OCI-LY7 (cell line): Measurements from ENCODE around the gene GAREM1. TPM values are rescaled to one million over a fixed set of nuclear protein-coding genes. Genes with fewer than 3 reads are reported as not detected.

Source experiments
- BruUV-seq: library from RNA; stranded (reverse); fragments of 400-500 nt; replicated peaks from 2 replicates; lab custom pipeline; 2021; lab: Mats Ljungman, UMichigan
- CTCF ChIA-PET: fragments of 300-600 bp; sonication (Branson Sonifier 250); formaldehyde crosslinking; loops from one replicate; lab custom pipeline; 2022; ENCODE audit warnings: antibody characterized with exemption; ENCODE audit not compliant: unreplicated experiment; lab: Charles Lee
- POLR2A ChIA-PET: fragments of 300-600 bp; sonication (Branson Sonifier 250); formaldehyde crosslinking; loops from one replicate; lab custom pipeline; 2022; ENCODE audit warnings: antibody characterized with exemption; lab: Charles Lee
- DNase-seq: peaks from one replicate; pipeline ENCODE4 v3.0.0-alpha.2; 2015; ENCODE audit warnings: low spot score
- H2AFZ ChIP-seq: fragments of 200-600 bp; sonication (generic), shearing (Covaris generic); 2 replicates; pipeline ENCODE4 v1.6.1; 2014; ENCODE audit warnings: mild to moderate bottlenecking, antibody characterized with exemption, low read length, moderate library complexity
- H3K27ac ChIP-seq: fragments of 200-600 bp; sonication (generic); 2 replicates; pipeline ENCODE4 v1.5.1; 2014; ENCODE audit warnings: mixed run types, low read depth, mild to moderate bottlenecking, moderate library complexity, low read length, inconsistent platforms; ENCODE audit not compliant: poor library complexity, severe bottlenecking
- H3K36me3 ChIP-seq: fragments of 200-600 bp; sonication (generic); 2 replicates; pipeline ENCODE4 v1.6.1; 2014; ENCODE audit warnings: mild to moderate bottlenecking, antibody characterized with exemption, low read length, moderate library complexity, mixed read lengths; ENCODE audit not compliant: insufficient read depth
- H3K4me1 ChIP-seq: fragments of 200-600 bp; sonication (generic); 2 replicates; pipeline ENCODE4 v1.5.1; 2014; ENCODE audit warnings: mild to moderate bottlenecking, low read length; ENCODE audit not compliant: insufficient read depth, poor library complexity, severe bottlenecking
- H3K4me2 ChIP-seq: fragments of 200-600 bp; sonication (generic); 2 replicates; pipeline ENCODE4 v1.6.1; 2014; ENCODE audit warnings: mild to moderate bottlenecking, low read length
- H3K4me3 ChIP-seq: fragments of 200-600 bp; sonication (generic); 2 replicates; pipeline ENCODE4 v1.5.1; 2014; ENCODE audit warnings: mild to moderate bottlenecking, low read depth, low read length; ENCODE audit not compliant: poor library complexity, severe bottlenecking
- H3K79me2 ChIP-seq: fragments of 200-600 bp; sonication (generic); 2 replicates; pipeline ENCODE4 v1.6.1; 2016; ENCODE audit warnings: low read depth, mild to moderate bottlenecking, low read length, moderate library complexity, mixed read lengths; ENCODE audit not compliant: insufficient read depth
- H3K9me2 ChIP-seq: fragments of 200-600 bp; sonication (generic); 2 replicates; pipeline ENCODE4 v1.6.1; 2016; ENCODE audit warnings: mild to moderate bottlenecking, low read length, mixed read lengths; ENCODE audit not compliant: insufficient read depth
- H3K9me3 ChIP-seq: fragments of 200-600 bp; sonication (generic); 2 replicates; pipeline ENCODE4 v1.6.1; 2014; ENCODE audit warnings: mild to moderate bottlenecking, mixed run types, low read length, mixed read lengths
- H4K20me1 ChIP-seq: fragments of 200-600 bp; sonication (generic); 2 replicates; pipeline ENCODE4 v1.6.1; 2014; ENCODE audit warnings: mild to moderate bottlenecking, antibody characterized with exemption, low read length, moderate library complexity, mixed read lengths; ENCODE audit not compliant: insufficient read depth
- CTCF ChIP-seq: fragments of 200-600 bp; sonication (generic); conservative IDR thresholded peaks from 2 replicates; pipeline ENCODE4 v1.5.1; 2014; ENCODE audit warnings: mild to moderate bottlenecking, antibody characterized with exemption, low read length, moderate library complexity, mixed read lengths
- EZH2phosphoT487 ChIP-seq: fragments of 200-600 bp; sonication (generic); IDR thresholded peaks from 2 replicates; pipeline ENCODE4 v1.6.1; 2018; ENCODE audit warnings: low read depth, borderline replicate concordance, mild to moderate bottlenecking, mixed run types, antibody characterized with exemption, low read length, moderate library complexity, mixed read lengths
- intact Hi-C: fragments of 100-400 bp; cut with micrococcal nuclease; formaldehyde crosslinking; loops from one replicate; pipeline ENCODE4 v1.10.0; 2022; ENCODE audit not compliant: unreplicated experiment
- total RNA-seq, 2 experiments: library from RNA; depleted of rRNA in 1 of 2; stranded (reverse); fragments of >200 nt in 1 of 2; shearing (Covaris generic) in 1 of 2; gene quantifications; 2 replicates each; pipeline ENCODE4 v1.2.3, GENCODE V29; 2014 to 2022

GAREM1 gene
- total RNA-seq, 2 experiments from 2014 or later: 1.0 to 2.7 TPM

- no peak for DNase-seq
- H4K20me1 ChIP-seq: no peaks in the 10 kb centered on the region
- H3K9me3 ChIP-seq: no peaks in the 10 kb centered on the region
- H3K36me3 ChIP-seq: no peaks in the 10 kb centered on the region
- intact Hi-C loops: no loop called here
- ChIA-PET CTCF (no interaction called here), POLR2A (no interaction called here)
- no TSS peak for BruUV-seq
- no peaks in the 10 kb centered on the region for H3K79me2 ChIP-seq
- TF ChIP-seq EZH2phosphoT487: no peak
- no peak for TF ChIP-seq CTCF
- no peak overlapping the region for H3K4me3 ChIP-seq
- H3K27ac ChIP-seq: no peak overlapping the region
- H3K4me1 ChIP-seq: no peaks in the 10 kb centered on the region
- H2AFZ ChIP-seq: no peak overlapping the region
- no peak overlapping the region for H3K4me2 ChIP-seq
- H3K9me2 ChIP-seq: no peaks in the 10 kb centered on the region
Observed at GRCh38 chr18:32286749-32287148, 183.9 kb downstream of the GAREM1 start.

- Histone ChIP-seq H3K4me2 (no peak overlapping the region), H3K4me1 (no peaks in the 10 kb centered on the region), H3K4me3 (no peak overlapping the region), H3K36me3 (no peaks in the 10 kb centered on the region), H3K27ac (no peak overlapping the region), H3K9me3 (no peaks in the 10 kb centered on the region), H2AFZ (no peak overlapping the region), H4K20me1 (no peaks in the 10 kb centered on the region), H3K79me2 (no peaks in the 10 kb centered on the region), H3K9me2 (no peaks in the 10 kb centered on the region)
- intact Hi-C loops: no loop called here
- POLR2A ChIA-PET: interaction anchor here (0.7 kb wide), 1 partner anchor 153 kb away, joined by 3 read pairs; no protein-coding TSS in a partner anchor
- no peak for DNase-seq
- BruUV-seq: no TSS peak
- TF ChIP-seq CTCF (no peak), EZH2phosphoT487 (no peak)
- CTCF ChIA-PET: no interaction called here
Observed at GRCh38 chr18:32284284-32284683, 186.4 kb downstream of the GAREM1 start.

- TF ChIP-seq CTCF (no peak), EZH2phosphoT487 (no peak)
- intact Hi-C loops: no loop called here
Observed at GRCh38 chr18:32280911-32281310, 189.8 kb downstream of the GAREM1 start.

More at GRCh38 chr18:32280911-32281310, 189.8 kb downstream of the GAREM1 start:
- H3K27ac ChIP-seq: no peak overlapping the region
- no peaks in the 10 kb centered on the region for H3K9me3 ChIP-seq
- no peak for DNase-seq
- H3K9me2 ChIP-seq: no peaks in the 10 kb centered on the region
- CTCF ChIA-PET: no interaction called here
- H2AFZ ChIP-seq: no peak overlapping the region
- POLR2A ChIA-PET: no interaction called here
- H4K20me1 ChIP-seq: no peaks in the 10 kb centered on the region
- H3K4me2 ChIP-seq: no peak overlapping the region
- no TSS peak for BruUV-seq
- H3K36me3 ChIP-seq: no peaks in the 10 kb centered on the region
- H3K4me1 ChIP-seq: no peaks in the 10 kb centered on the region
- no peaks in the 10 kb centered on the region for H3K79me2 ChIP-seq
- no peak overlapping the region for H3K4me3 ChIP-seq
